HG03066 (cell line): ENCODE results near the gene GPATCH1.
"Not testable (repeated sequence)": the region's sequence is repeated elsewhere in the genome, so short reads cannot be mapped to it uniquely, and the experiment has no call there.

Experiments
- ATAC-seq: cut with Tn5 transposase; IDR thresholded peaks from one replicate; pipeline ENCODE4 v1.9.1; 2021; ENCODE audit warnings: low read depth; ENCODE audit not compliant: unreplicated experiment

The GPATCH1 gene

DNA sequence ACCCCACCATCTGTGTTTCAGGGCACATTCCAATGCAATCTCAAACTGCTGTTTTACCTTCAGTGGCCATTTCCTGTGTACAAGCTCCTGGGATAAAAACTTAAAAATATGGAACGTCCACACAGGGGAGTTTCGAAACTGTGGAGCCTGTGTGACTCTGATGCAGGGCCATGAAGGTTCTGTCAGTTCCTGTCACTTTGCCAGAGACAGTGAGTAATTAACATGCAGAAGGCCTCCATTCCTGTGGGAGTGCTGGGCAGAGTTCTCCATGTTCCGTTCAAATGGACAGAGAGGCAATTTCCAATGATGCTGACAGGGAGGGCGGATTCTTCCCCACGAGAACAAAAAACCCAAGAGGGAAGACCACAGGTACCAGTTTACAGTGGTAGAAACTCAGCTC is 75.4 kb downstream of the GPATCH1 start:
- no peak for ATAC-seq

DNA sequence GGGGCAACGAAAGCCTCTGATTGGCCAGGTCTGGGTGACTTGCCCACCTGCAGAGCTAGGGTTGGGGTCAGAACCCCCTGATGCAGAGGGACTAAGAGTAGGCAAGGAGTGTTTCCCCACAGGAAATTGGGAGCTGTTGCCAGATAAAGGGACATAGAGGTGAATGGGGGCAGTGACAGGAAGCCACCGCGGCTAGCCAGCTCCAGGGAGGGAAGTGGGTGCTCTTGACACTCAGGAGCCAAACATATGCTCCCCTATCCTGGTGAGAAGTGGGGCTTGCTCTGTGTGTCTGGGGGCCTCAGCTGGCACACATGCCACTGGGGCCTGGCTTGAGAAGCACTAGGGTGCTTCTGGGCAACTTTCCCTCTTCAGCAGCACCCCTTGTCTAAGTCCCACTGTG is 76.9 kb downstream of the GPATCH1 start:
- ATAC-seq, result no peak

- no peak for ATAC-seq
Measured at GRCh38 chr19:33158365-33158764, 77.4 kb downstream of the GPATCH1 start.

GRCh38 chr19:33159149-33159548 is 78.2 kb downstream of the GPATCH1 start:
- no peak for ATAC-seq

- ATAC-seq, result no peak
Measured at GRCh38 chr19:33159893-33160292, 78.9 kb downstream of the GPATCH1 start.

- ATAC-seq, result no peak
Measured at GRCh38 chr19:33161201-33161600, 80.2 kb downstream of the GPATCH1 start.

GRCh38 chr19:33163481-33163880 is 82.5 kb downstream of the GPATCH1 start:
- ATAC-seq, result no peak

DNA sequence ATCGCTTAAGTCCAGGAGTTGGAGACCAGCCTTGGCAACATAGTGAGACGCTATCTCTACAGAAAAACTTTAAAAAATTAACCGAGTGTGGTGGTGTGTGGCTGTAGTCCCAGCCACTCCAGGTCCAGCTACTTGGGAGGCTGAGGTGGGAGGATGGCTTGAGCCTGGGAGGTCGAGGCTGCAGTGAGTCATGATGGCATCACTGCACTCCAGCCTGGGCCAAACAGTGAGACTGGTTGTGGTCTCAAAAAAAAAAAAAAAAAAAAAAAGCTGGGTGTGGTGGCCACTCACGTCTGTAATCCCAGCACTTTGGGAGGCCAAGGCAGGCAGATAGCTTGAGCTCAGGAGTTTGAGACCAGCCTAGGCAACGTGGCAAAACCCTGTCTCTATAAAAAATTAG is 85.1 kb downstream of the GPATCH1 start:
- ATAC-seq, result not testable (repeated sequence)

DNA sequence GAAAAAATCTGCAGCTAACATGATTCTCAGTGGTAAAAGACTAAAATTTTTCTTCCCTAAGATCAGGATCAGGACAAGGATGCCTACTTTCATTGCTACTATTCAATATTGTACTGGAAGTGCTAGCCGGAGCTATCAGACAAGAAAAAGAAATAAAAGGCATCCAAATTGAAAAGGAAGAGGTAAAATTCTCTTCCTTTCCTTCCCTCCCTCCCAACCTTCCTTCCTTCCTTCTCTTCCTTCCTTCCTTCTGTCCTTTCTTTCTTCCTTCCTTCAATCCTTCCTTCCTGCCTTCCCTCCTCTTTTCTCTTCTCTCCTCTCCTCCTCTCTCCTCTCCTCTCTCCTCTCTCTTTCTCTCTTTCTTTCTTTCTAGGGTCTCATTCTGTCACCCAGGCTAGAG is 86.5 kb downstream of the GPATCH1 start:
- no peak for ATAC-seq

DNA sequence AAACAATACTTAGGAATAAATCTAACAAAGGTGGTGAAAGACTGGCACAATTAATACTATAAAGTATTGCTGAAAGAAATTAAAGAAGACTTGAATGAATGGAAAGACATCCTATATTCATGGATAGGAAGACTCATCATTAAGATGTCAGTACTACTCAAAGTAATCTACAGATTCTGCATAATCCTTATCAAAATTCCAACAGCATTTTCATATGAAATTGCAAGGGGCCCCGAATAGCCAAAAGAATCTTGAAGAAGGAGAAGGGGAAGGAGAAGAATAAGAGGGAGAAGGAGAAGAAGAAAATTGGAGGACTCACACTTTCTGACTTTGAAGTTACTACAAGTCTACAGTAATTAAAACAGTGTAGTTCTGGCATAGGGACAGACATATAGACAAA is 87.5 kb downstream of the GPATCH1 start:
- ATAC-seq, result no peak

DNA sequence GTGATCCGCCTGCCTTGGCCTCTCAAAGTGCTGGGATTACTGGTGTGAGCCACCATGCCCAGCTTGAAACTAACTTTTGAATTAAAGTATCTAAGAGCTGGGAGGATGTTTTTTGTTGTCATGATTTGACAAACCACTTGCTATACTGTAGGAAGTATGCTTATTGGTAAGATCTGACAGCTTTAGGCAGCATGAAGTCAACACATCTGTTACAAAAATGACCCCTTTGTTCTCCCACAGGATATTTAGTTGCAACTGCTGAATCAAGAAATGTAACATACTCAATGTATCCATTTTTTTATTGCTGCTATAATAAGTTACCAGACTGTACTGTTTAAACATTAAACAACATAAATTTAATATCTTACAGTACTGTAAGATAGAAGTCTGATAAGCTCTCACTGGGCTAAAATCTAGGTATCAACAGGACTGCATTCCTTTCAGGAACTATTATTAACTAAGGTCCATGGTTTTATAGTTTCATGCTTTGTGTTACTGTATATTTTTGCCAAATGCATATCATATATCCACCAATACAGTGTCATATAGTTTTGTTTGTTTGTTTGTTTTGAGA is 90.3 kb downstream of the GPATCH1 start:
- ATAC-seq, result no peak

DNA sequence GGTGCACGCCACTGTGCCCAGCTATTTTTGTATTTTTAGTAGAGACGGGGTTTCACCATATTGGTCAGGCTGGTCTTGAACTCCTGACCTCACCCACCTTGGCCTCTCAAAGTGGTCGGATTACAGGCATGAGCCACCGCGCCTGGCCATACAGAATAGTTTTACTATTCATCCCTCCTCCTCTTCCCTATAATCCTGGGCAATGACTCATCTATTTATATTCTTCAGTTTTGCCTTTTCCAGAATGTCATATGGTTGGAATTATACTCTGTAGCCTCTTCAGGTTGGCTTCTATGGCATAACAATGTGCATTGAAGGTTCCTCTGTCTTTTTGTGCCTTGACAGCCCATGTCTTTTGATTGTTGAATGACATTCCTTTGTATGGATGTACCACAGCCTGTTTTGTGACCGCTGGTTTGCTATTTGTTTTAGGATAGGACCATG is 91.0 kb downstream of the GPATCH1 start:
- no peak for ATAC-seq

DNA sequence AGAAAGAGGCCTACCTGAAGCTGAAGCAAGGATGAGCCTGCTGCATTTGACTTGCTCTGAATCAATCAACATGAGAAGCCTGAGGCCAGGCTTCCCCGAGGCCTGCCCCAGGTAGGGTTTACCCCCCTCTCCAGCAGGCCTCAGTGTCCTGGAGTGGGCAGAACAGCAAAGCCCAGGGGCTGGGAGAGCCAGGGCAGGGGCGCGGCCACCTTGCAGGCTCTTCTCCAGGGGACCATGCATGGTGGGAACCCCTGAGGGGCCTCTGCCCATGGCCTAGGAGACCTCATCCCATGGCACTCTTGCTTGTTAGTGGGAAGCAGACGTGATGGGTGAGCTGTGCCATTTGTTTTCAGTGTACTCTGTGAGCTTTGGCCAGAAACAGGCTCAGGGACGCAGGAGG is 93.2 kb downstream of the GPATCH1 start:
- no peak for ATAC-seq

DNA sequence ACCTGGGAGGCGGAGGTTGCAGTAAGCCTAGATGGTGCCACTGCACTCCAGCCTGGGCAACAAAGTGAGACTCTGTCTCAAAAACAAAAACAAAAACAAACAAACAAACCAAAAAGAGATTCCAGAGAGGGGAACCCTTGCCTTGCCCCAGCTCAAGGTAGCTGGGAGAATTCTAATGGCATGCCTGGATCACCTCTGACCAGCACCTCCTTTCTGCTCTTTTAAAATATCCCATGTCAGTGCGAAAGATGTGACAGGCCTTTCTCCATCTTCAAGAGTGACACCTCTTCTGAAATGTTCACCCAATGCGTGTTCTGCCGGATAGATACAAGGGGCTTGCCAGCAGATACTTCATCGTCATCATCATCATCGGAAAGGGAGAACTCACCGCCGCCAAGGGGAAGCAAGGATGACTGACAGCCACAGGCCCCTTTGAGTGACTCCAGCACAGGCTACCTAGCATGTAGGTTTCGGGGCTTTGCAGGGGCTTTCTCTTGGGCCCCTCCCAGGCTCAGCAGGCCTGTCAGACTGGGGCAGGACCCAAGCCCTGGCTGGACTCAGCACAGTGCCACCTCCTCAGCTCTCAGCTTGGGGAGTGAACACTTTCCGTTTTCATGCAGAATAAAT is 94.3 kb downstream of the GPATCH1 start:
- no peak for ATAC-seq

DNA sequence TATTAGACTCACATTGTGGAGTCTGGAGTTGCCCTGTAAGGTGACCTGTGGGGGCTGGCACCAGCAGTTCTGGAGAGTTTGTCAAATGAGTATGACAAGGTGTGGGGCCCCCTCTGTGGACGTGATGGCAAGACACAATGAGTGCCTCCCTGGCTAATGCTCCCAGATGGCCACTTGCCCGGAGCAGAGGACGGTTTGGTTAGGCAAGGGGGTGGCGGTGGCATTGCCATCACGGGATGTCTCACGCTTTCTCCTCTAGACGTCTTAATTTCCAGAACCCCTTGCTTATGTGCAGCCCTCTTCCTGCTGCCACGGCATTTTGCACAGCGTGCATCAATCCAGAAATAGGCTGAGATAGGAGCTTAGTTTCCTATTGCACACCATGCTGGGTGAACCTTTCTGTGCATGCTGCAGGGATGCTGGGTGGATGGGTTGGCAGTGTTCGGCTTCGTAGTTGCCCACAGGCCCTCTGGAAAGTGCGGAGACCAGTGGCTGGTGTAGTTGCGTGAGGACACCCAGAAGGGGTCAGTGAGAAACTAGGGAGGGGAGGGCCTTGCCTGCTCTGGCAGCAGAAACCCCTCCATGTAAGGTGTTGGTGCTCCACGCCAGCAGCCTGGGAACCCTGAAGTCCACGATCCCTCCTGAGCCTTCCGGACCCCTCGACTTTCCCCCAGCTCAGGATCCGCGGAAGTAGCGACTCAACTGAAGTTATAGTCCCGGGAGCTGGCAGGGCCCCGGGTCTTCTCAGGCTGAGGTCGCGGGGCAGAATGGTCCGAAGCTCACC is 95.1 kb downstream of the GPATCH1 start:
- ATAC-seq, result no peak

DNA sequence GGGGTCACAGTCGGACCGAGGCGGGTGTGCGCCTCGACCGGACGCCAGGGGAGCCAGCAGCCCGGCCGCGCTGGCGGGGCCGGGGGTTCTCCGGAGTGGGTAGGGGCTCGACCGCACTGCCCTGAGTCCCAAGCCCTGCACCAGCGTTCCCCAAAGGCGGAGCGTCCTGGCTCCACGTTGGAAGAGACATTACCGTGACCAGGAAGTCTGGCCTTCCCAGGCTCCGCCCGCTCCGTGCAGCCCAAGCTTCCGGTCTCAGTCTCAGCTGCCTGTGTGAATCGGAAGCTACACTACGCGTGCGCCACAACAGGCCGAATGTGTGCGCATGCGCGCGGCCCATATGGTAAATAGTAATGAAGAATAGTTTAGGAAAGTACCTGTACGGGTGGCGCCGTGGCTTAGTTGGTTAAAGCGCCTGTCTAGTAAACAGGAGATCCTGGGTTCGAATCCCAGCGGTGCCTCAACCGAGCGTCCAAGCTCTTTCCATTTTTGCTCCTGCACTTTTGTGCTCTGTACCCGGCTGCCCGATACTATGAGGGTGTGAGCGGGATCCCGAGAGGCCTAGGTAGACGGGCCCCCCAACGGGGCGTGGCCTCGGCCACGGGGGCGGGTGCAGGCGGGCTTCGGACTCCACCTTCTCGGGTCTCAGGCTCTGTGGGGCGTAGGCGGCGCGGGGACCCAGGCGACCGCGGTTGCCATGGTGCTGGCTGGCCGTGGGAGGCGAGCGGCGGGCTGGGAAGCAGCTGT is 95.9 kb downstream of the GPATCH1 start:
- peak; percentile 71 for ATAC-seq

GRCh38 chr19:33177417-33177979 is 96.5 kb downstream of the GPATCH1 start:
- ATAC-seq, result peak; percentile 8
